ENCODE measurements around the gene CEP152.

Gene CEP152

GRCh38 chr15:48766196-48766595 lies 44.7 kb downstream of the CEP152 start:
- no peak for DNase-seq

GRCh38 chr15:48765022-48765421 lies 45.8 kb downstream of the CEP152 start:
- no peak for DNase-seq

- DNase-seq = no peak
Measured at GRCh38 chr15:48761393-48762158, 49.3 kb downstream of the CEP152 start.

- no peak for DNase-seq
Measured at GRCh38 chr15:48759921-48760320, 50.9 kb downstream of the CEP152 start.

- DNase-seq = no peak
Measured at GRCh38 chr15:48757661-48758060, 53.2 kb downstream of the CEP152 start.

GRCh38 chr15:48754011-48754410 lies 56.9 kb downstream of the CEP152 start:
- no peak for DNase-seq

GRCh38 chr15:48751595-48751994 lies 59.3 kb downstream of the CEP152 start:
- no peak for DNase-seq

GRCh38 chr15:48748535-48748934 lies 62.3 kb downstream of the CEP152 start:
- DNase-seq = no peak

- DNase-seq = no peak
Measured at GRCh38 chr15:48733615-48734014, 77.3 kb downstream of the CEP152 start.

- no peak for DNase-seq
Measured at GRCh38 chr15:48730506-48730905, 80.4 kb downstream of the CEP152 start.

GRCh38 chr15:48723969-48724368 lies 86.9 kb downstream of the CEP152 start:
- DNase-seq = no peak

- DNase-seq = no peak
Measured at GRCh38 chr15:48722764-48723661, 87.9 kb downstream of the CEP152 start.

GRCh38 chr15:48721061-48721810 lies 89.6 kb downstream of the CEP152 start:
- DNase-seq = no peak

- DNase-seq = no peak
Measured at GRCh38 chr15:48720646-48721045, 90.2 kb downstream of the CEP152 start.

- DNase-seq = peak in 1 of 2 experiments; percentile 5
Measured at GRCh38 chr15:48719668-48720067, 91.2 kb downstream of the CEP152 start.

- no peak for DNase-seq
Measured at GRCh38 chr15:48718646-48719045, 92.2 kb downstream of the CEP152 start.

GRCh38 chr15:48717458-48717857 lies 93.4 kb downstream of the CEP152 start:
- DNase-seq = no peak

GRCh38 chr15:48712546-48712945 lies 98.3 kb downstream of the CEP152 start:
- no peak for DNase-seq

GRCh38 chr15:48710952-48711495 lies 99.8 kb downstream of the CEP152 start:
- no peak for DNase-seq

GRCh38 chr15:48708641-48709040 lies 102.2 kb downstream of the CEP152 start:
- DNase-seq = no peak

GRCh38 chr15:48705381-48705780 lies 105.5 kb downstream of the CEP152 start:
- DNase-seq = no peak

GRCh38 chr15:48703544-48703943 lies 107.3 kb downstream of the CEP152 start:
- DNase-seq = no peak

Data from activated CD4-positive, alpha-beta T cell treated with anti-CD3 and anti-CD28 coated beads, Interleukin-2, amount 50 U/mL, for 48 hours (primary cell).